Cortex of kidney (tissue), 1 donor: Measurements from ENCODE around the gene THEMIS.
"Not testable (repeated sequence)": the region's sequence is repeated elsewhere in the genome, so short reads cannot be mapped to it uniquely, and the experiment has no call there.

Experiments
- DNase-seq: peaks from one replicate; lab custom pipeline; 2025; lab: John Stamatoyannopoulos, UW

The THEMIS gene

DNA sequence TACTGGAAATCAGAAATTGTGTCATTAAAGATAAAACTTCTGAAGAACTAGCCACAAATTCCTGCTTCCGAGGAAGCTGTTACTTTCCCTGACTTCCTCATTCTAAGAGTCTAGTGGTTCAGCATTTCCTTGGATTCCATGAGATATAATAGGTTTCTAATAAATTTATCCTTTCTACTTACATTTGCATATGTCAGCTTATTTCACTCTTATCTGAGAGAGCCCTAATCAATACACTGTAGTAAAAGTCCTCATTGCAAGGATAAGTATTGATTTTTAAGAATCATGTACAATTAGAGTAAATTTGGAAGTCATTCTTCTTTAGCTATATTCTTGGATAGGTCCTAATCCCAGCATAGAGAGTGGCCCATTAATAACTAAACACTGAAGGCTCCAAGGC lies 16.9 kb upstream of the THEMIS start:
- no peak for DNase-seq

DNA sequence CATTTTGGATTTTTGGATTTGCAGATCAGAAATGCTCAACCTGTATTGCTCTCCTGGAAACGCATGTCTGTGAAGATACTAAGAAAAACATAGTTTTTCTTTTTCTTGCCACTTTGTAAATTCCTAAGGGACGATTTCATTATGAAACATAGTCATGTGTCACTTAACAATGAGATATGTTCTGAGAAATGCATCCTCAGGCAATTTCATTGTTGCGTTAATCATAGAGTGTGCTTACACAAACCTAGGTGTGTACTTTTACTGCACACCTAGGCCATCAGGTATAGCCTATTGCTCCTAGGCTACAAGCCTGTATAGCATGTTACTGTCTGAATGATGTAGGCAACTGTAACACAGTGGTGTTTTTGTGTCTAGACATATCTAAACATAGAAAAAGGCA lies 13.4 kb upstream of the THEMIS start:
- no peak for DNase-seq

DNA sequence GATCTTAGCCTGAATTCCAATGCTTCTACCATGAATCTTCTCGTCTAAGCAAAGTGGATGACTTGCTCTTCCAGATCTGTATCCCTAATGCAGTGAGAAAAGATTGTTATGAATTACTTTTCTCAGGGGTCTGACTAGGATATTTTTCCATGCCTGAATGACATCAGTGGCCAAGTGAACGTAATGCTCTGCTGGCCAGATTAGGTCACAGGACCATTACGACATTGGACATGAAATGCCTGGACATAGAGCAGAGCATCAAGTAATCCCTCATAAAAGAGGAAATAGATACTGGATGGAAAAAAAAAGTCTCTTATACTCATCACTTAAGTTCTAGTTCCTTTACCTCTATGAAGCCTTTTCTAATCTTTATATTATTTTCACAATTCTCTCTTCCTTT lies 12.1 kb upstream of the THEMIS start:
- DNase-seq, result no peak

DNA sequence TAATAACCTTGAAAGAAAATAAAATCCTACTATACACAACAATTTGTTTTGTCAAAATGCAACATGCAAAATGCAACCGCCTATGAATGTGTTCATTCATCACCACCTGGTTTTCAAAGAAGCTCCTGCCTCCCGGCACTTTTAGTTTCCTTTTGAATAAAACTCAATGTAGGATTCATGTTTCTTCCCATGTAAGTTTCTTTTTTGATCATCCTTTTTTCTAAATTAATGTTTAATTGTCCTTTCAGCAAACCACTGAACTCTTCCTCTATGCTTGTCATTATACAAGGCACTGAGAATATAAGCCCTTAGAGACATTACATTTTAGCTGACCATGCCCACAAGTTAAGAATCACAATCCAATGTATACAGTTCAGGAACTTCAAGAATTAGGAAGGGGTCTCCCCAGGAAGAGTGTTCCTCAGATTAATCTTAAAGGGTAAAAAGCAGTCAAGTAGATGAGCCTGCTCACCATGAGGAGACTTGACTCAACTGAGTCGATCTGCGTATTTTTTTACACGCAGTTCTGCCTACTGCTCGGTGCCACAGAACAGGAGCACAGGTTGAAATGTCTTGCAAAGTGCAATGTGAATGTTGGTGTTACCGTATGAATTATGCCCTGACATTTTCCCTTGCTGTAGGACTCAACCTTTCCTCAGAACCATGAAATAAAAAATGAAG lies 7.2 kb upstream of the THEMIS start:
- DNase-seq, result no peak

DNA sequence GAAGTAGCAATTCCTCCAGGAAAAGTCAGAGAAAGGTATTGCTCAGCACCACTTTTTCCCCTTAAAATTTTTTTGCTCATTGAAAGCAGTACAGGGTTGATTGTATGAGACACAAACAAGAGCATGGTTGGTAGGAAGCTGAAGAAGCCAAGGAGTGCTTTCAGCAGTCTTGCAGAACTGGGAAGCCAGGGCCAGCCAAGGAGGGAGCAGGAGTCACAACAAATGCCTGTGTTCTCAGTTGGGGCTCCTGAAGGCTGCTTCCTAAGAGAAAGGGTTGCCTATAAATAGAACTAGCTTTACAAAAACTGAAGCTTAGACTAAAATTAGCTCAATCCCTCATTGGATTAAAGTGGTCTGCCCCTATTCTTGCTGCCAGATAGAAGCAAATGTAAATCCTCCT lies 3.3 kb upstream of the THEMIS start:
- no peak for DNase-seq

DNA sequence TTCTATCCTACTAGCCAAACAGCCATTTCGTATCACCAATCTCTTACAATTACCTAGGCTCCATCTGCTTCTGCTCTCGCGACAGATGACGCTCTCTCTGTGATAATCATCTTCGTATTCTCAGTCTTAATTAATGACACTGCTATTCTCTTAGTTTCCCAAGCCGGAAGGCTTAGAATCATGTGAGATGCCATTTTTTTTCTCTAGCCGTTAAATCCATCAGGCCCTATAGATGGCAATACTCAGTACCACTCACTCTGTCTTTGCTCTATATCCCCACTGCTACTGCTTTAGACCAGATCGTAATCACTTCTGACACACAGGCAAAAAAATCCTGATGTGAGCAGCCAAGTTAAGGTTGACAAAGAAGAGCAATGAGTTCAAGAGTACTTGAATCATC lies 2.1 kb upstream of the THEMIS start:
- DNase-seq, result no peak

DNA sequence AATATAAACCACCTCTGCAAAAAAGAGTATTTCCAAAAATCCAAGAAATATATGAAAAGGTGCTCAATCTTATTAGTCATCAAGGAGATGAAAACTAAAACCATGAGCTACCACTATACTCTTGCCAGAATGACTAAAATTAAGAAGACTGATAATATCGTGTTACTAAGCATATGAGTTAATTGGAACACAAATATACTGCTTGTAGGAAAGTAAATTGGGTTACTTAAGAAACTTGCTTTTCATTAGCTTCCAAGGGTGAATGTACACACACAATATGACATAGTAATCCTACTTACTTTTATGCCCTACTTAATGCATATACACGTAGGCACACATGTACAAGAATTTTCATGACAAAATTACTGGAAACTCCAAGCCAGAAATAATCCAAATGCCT lies 3.4 kb downstream of the THEMIS start:
- DNase-seq, result no peak

DNA sequence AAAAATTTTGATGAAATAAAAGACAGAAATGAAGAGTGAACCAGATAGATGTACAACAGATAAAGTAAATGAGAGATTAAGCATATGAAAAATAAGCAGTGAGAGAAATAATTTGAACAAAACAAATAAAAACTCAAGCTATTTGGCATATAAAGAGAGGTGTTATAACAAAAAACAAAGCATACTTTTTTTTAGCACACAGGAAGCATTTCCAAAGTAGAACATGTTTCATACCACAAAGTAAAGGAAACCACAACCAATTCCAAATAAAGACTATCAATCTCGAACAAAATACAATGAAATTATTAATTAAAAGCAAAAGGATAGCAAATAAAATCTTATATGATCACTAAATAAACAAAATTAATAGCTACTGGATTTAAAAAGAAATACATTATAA lies 6.8 kb downstream of the THEMIS start:
- DNase-seq, result no peak

DNA sequence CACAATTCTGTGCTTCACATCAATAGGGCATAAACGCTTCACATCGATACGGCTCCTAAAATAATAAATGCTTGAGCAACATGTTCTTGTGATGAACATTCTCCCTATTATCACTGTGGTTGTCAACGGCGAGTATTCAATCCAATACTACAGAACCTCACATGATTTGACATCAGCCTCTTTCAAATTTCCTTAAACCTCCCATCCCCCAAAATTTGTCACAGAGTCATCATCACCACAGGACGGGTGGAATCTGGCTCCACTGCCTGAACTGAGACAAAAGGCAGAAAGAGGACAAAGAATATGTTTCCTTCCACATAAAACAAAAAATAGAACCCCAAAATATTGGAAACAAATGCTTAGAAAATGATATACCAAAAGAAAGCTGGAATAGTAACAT lies 7.3 kb downstream of the THEMIS start:
- DNase-seq, result no peak

DNA sequence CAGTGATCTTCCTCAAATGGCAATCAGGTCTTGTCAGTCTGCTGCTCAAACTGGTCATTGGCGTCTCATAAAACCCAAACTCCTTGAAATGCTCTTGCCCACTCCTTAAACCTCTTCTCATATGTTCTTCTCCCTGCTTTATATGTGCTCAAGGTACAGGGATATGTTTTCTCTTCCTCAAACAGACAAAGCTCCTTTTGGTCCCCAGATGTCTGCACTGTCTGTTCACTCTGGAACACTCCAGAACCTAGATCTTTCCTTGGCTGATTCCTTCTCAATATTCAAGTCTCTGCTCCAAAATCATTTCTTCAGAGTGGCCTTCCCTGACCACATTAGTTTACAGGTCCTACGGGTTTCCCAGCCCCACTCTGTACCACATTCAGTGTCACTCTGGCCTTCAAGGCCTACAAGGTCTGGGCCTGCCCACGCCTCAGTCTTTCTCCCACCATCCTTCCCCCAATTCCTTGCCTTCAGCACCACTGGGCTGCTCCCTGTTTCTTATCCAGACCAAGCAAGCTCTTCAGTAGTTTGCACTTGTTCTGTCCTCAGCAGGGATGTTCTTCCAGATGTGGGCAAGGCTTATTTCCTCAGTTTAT lies 9.0 kb downstream of the THEMIS start:
- DNase-seq, result no peak

DNA sequence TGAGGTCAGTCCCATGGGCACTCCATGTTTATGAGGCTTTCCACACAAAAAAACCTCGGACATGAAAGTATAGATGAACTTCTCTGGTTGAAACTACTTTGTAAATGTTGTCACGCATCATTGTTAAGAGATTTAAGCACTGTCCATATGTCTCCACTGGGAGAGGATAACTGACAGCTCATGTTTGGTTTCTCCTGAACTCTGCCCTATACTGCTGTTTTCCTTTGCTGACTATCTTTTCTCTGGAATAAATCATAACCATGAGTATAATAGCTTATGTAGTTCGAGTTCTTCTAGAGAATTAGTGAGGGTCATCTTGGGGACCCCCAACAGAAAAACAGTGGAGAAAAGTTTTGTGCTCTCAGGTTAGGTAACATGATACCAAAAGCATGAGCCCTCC lies 14.3 kb downstream of the THEMIS start:
- DNase-seq, result no peak

DNA sequence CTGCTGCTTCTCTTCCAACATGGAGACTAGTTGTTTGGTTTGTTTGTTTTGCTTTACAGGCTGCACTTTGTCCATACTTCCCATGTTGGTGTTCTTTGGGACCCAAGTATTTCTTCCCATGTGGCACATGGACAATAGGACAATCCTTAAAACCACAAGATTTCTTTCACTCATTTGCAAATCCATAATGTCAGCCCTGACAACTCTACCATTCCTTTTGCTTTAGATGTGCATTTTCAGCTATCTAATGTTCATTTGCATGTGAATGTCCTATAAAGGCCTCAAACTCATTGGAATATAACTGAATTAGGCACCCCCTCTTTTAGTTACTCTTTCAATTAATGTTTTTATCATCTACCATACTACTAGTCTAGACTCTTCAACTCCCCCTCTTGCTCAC lies 16.7 kb downstream of the THEMIS start:
- DNase-seq, result no peak

DNA sequence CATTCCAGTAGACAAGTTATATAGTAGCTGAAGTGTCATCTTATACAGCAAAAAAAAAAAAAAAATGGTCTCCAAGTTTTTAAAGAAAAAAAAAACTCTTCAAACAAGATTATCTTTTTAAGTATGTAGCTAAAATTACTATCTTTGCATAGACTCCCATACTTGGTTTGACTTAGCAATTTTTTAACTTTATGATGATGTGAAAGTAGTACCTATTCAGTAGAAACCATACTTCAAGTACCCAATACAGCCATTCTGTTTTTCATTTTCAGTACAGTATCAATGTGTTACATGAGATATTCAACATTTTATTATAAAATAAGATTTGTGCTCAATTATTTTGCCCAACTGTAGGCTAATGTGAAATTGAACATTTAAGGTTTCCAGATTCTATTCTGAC lies 18.9 kb downstream of the THEMIS start:
- not testable (repeated sequence) for DNase-seq

DNA sequence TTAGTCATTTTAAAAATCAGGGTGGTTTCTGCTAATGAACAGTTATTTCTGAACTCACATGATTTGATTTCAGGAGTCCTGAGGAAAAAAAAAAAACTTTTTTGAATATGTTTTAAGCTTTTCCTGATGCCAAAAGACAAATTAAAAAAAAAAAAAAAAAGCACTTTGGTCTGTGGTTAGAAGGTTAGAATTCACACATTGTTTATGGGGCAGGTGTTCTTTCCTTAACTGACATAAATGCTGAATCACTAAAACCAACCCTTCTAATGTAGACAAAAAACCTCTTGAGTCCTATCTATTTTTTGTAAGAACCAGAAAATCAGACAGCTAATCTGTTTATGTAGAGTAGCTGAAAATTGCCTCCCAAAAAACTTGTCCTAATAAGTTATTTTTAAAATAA lies 20.4 kb downstream of the THEMIS start:
- DNase-seq, result no peak

DNA sequence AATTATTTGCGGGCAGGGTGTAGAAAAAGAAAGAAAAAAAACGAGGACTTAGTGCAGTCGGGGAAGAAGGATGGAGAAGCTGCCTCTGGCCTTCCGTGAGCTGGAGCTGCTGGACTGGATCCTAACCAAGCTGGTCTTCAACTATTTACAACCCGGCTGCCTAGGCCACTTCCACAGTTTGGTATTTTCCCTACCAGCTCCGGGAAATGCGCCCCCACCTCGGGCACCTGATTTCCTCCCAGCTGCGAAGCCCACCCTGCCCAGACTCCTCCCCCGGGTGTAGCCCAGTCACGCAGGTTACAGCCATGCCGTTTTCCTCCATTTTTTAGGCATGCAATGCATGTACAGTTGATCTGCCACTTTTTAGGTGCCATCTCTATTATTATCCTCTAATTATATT lies 21.2 kb downstream of the THEMIS start:
- DNase-seq, result no peak

DNA sequence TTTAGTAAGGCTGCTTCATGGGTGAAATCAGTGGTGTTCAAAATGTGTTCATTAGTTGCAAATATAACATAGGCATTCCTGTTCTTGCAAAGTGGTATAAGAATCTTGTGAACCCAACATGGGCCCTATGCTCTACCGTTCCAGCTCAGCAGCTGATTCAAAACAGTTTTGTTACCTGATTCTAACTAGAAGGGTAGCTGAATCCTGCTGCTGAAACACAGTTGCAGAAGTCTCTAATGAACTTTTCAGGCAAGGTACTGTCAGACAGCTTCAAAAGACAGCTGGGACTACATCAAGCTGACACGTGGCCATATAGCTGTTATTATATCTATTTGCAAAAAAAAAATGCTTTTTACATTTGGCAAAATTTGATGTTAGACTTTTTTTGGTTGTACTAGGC lies 22.7 kb downstream of the THEMIS start:
- no peak for DNase-seq

DNA sequence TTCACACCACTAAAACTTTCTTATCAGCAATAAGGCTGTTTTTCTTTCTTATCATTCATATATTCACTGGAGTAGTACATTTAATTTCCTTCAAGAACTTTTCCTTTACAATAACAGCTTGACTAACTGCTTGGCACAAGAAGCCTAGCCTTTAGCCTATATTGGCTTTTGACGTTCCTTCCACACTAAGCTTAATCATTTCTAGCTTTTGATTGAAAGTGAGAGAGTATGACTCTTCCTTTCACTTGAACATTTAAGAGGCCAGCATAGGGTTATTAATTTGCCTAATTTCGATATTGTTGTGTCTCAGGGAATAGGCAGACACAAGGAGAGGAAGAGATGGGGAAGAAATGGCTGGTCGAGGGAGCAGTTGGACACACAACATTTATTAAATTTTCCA lies 23.6 kb downstream of the THEMIS start:
- no peak for DNase-seq

DNA sequence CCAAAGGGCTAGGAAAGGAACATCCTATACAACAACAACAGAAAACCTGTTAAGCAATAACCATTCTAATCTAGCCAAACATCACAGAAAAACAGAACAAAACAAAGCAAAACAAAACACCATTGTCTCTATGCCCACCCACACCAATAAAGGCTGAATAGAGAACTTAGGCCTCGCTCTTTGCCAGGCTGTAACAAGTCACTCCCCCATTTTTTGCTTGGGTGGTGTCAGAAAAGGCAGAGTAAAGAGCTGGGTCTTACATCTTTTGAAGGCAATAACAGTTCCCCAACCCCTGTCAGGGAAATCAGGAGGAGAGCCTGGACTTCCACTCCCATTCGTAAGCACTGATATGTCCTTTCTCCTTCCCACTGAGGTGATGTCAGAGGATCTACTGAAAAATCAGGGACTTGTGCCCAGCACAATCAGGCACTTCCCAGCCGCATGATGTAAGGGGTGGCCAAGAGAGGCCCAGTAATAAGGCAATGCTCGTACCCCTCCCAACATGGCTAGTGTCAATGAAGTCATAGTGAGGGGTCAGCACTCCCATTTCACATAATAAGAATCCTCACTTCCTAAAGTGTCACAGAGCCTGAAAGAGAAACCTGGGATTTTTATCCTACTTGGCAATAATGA lies 31.0 kb downstream of the THEMIS start:
- DNase-seq, result no peak

DNA sequence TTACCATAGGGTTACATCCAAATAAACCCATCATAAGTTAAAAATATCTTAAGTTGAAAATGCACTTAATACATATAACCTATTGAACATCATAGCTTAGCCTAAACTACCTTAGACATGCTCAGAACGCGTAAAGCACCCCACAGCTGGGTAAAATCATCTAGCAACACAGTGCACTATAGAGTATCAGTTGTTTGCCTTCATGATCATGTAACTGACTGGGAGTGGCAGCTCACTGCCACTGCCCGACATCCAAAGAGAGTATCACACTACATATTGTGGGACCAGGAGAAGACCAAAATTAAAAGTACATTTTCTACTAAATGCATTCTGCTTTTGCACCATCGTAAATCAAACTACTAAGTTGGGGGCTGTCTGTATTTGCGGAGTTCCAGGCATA lies 31.7 kb downstream of the THEMIS start:
- DNase-seq, result no peak

DNA sequence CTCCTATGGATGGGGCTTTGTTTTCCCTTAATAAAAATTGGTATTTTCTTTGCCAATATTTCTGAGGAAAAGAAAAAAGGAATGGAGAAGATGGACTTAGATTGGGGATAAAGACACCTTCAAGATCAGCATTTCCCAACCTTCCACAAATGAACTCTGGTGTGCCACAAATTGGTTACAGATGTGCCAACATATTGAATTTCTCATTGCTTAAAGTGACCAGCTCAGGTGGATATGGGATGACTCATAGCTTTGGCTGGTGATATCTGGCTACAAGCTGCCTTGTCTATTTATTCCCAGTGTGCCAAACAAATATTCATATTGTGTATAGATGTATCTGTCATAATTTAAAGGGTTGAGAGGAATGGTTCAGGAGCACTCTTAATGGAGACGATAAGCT lies 32.5 kb downstream of the THEMIS start:
- DNase-seq, result no peak

DNA sequence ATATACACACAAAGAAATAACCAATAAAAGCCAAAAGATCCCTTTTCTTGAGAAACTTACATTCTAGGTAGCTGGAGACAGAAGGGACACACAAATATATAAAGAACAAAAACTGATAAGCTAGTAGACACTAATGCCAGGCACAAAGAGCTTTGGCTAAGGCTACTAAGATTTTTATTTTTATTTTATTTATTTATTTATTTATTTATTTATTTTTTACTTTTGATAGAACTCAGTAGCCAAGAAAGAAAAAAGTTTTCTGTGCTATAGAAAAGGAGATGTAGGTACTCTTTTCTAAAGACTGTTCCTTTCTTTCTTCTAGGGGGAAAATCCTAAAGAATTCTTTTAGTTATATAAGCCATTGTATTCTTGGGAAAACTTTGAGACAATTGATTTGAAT lies 34.1 kb downstream of the THEMIS start:
- DNase-seq, result no peak

DNA sequence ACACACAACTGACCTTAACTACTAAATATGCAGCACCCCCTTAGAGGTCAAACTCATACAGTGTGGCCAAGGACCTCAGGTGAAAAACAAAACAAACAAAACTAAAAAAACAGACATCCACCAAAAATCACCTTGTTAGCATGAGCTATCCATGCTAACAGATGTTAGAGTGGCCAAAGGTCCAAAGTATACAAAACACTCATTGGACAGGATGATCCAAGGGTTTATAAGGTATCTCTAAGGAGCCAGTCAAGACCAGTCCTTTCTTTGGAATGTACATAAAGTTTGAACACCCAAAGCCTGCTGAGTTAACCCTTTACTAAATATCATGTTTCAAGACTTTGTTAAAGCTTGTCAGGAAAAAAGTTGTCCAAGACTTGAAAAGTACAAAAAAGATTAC lies 35.8 kb downstream of the THEMIS start:
- no peak for DNase-seq

DNA sequence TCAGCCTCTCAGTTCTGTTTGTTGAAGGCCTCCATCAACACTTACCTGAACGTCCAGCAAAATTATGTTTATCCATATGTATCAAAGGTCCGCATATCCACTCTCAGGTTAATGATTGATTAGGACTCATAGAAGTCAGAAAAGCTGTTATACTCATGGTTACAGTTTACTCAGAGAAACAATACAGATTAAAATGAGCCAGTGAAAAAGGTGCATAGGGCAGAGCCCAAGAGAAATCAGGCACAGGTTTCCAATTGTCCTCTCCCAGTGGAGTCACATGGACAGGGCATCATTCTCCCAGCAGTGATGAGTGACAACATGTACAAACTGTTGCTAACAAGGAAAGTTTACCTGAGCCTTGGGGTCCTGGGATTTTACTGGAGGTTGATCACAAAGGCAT lies 36.2 kb downstream of the THEMIS start:
- no peak for DNase-seq

DNA sequence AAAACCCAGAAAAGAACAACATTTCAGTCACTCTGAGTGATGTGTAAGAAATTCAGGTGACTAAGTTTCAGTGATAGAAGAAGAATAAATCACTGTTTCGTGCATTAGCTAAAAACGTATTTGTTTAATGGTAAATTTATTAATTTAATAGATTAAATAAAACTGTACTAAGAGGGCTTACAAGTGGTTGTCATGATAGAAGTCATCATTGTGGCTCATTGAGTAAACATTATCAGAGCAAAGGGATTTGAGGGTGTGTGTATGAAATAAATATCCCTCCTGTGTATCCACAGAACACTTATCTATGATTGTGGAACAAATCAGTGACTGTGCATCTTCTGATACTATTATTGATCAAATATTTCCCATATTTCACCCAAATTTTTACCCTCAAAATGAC lies 40.1 kb downstream of the THEMIS start:
- no peak for DNase-seq
